ENCODE results near the gene MYO7B. TPM values are rescaled to one million over a fixed set of nuclear protein-coding genes. Genes with fewer than 3 reads are reported as not detected.

Gene MYO7B
- total and polyA plus RNA-seq, 4 donors = 0.51 to 4.7 (median 1.9) TPM

- ATAC-seq (ENCODE audit: insufficient read depth, low FRiP score) = no peak
- 88 to 92% methylated on average over 11 of the region's 11 CpGs for WGBS, 2 donors
- no peak for DNase-seq
- Histone ChIP-seq H3K27ac (ENCODE audit: low read depth in 1 of 2, low read length in 1 of 2) (no peak overlapping the region), H3K4me1 (ENCODE audit: control insufficient read depth in 5 of 5, insufficient read depth in 5 of 5, low read length in 5 of 5) (peaks cover 3 to 25% (median 9%) of the 10 kb centered on the region in 5 donors), H3K9me3 (ENCODE audit: control insufficient read depth in 4 of 4, insufficient read depth in 3 of 4, low read length in 3 of 4) (no peaks in the 10 kb centered on the region), H3K36me3 (ENCODE audit: control insufficient read depth in 4 of 4, insufficient read depth in 4 of 4, low read length in 4 of 4) (peaks cover 12 to 35% (median 29%) of the 10 kb centered on the region in 4 donors), H3K4me3 (no peak overlapping the region), H3K27me3 (ENCODE audit: control insufficient read depth in 3 of 3, insufficient read depth in 3 of 3, low read length in 2 of 3) (no peaks in the 10 kb centered on the region), H3K9ac (ENCODE audit: insufficient read depth in 1 of 2, low read length in 2 of 2) (no peak overlapping the region)
- TF ChIP-seq CTCF (IDR thresholded peaks at IDR 0.05; ENCODE audit: control extremely low read depth, extremely low read depth) = no peak
Measured at GRCh38 chr2:127504552-127505430, 30.7 kb upstream of the MYO7B start.

DNA sequence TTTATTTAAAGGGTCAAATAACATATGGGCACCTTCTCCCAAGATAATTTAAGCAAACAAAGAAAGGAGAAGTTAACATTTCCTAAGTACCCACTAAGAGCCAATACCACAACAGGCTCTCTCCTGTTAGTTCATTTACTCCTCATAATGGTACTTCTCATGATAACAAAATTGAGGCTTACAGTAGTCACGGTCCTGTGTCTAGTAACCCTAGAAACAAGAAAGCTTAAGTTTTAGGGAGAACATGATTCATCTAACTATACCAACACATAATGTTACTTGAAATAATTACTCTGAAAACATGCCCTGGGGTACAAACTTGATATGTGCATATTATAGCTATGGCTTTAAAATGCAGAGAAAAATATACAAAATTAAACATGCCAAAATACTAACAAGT is 29.0 kb upstream of the MYO7B start:
- H3K9me3 ChIP-seq (ENCODE audit: control insufficient read depth in 4 of 4, insufficient read depth in 3 of 4, low read length in 3 of 4) = no peaks in the 10 kb centered on the region
- DNase-seq (no peak), ATAC-seq (ENCODE audit: insufficient read depth, low FRiP score) (no peak)
- no peak overlapping the region for H3K4me3 ChIP-seq
- H3K27me3 ChIP-seq (ENCODE audit: control insufficient read depth in 3 of 3, insufficient read depth in 3 of 3, low read length in 2 of 3) = no peaks in the 10 kb centered on the region
- peaks cover 12 to 28% (median 24%) of the 10 kb centered on the region in 4 donors for H3K36me3 ChIP-seq (ENCODE audit: control insufficient read depth in 4 of 4, insufficient read depth in 4 of 4, low read length in 4 of 4)
- H3K9ac ChIP-seq (ENCODE audit: insufficient read depth in 1 of 2, low read length in 2 of 2) = no peak overlapping the region
- peaks cover 5 to 25% (median 9%) of the 10 kb centered on the region in 5 donors for H3K4me1 ChIP-seq (ENCODE audit: control insufficient read depth in 5 of 5, insufficient read depth in 5 of 5, low read length in 5 of 5)
- TF ChIP-seq CTCF (IDR thresholded peaks at IDR 0.05; ENCODE audit: control extremely low read depth, extremely low read depth) = no peak
- 28 to 53% methylated on average over 1 of the region's 1 CpG for WGBS, 2 donors
- no peak overlapping the region for H3K27ac ChIP-seq (ENCODE audit: low read depth in 1 of 2, low read length in 1 of 2)

GRCh38 chr2:127508023-127508630 is 27.4 kb upstream of the MYO7B start:
- peak overlapping the region in 1 of 2 donors; percentile 17 for H3K9ac ChIP-seq (ENCODE audit: insufficient read depth in 1 of 2, low read length in 2 of 2)
- peak; percentile 41 to 45 (median 42) for DNase-seq
- peaks cover 5 to 25% (median 9%) of the 10 kb centered on the region in 5 donors for H3K4me1 ChIP-seq (ENCODE audit: control insufficient read depth in 5 of 5, insufficient read depth in 5 of 5, low read length in 5 of 5)
- ATAC-seq (ENCODE audit: insufficient read depth, low FRiP score) = peak; percentile 12
- WGBS, 2 donors = 71 to 83% methylated on average over 4 of the region's 4 CpGs
- H3K27me3 ChIP-seq (ENCODE audit: control insufficient read depth in 3 of 3, insufficient read depth in 3 of 3, low read length in 2 of 3) = no peaks in the 10 kb centered on the region
- H3K4me3 ChIP-seq = no peak overlapping the region
- H3K9me3 ChIP-seq (ENCODE audit: control insufficient read depth in 4 of 4, insufficient read depth in 3 of 4, low read length in 3 of 4) = no peaks in the 10 kb centered on the region
- H3K36me3 ChIP-seq (ENCODE audit: control insufficient read depth in 4 of 4, insufficient read depth in 4 of 4, low read length in 4 of 4) = peaks cover 9 to 20% (median 14%) of the 10 kb centered on the region in 4 donors
- no peak for TF ChIP-seq CTCF (IDR thresholded peaks at IDR 0.05; ENCODE audit: control extremely low read depth, extremely low read depth)
- H3K27ac ChIP-seq (ENCODE audit: low read depth in 1 of 2, low read length in 1 of 2) = peak overlapping the region; percentile 70 to 79
